Stomach (tissue), 9 donors: ENCODE data around the gene EPHB1. TPM values are rescaled to one million over a fixed set of nuclear protein-coding genes. Genes with fewer than 3 reads are reported as not detected.
"Not testable (repeated sequence)": the region's sequence is repeated elsewhere in the genome, so short reads cannot be mapped to it uniquely, and the experiment has no call there.

Experiments used
- DNase-seq, 2 donors: peaks; one replicate each; pipeline versions ENCODE4 v3.0.0 to v3.0.0-alpha.2; 2013 to 2019
- H3K27ac ChIP-seq, 5 donors: fragments of 200-600 bp in 4 of 5; sonication (generic) in 4 of 5; one replicate each; pipeline ENCODE4 v1.5.1; 2013 to 2019; ENCODE audit warnings: mild to moderate bottlenecking in 1 of 5, moderate library complexity in 1 of 5
- H3K27me3 ChIP-seq, 3 donors: fragments of 200-600 bp; sonication (generic); one replicate each; pipeline ENCODE4 v1.5.1; 2017 to 2019; ENCODE audit warnings: mixed run types in 1 of 3
- H3K36me3 ChIP-seq, 4 donors: fragments of 200-600 bp; sonication (generic); 1 replicate in 3 of 4; 2 replicates in 1 of 4; pipeline ENCODE4 v1.5.1; 2016 to 2019
- H3K4me1 ChIP-seq, 4 donors: fragments of 200-600 bp; sonication (generic); one replicate each; pipeline ENCODE4 v1.5.1; 2016 to 2019
- H3K4me3 ChIP-seq, 4 donors: fragments of 200-600 bp; sonication (generic) in 3 of 4; one replicate each; pipeline ENCODE4 v1.5.1; 2016 to 2019; ENCODE audit warnings: mild to moderate bottlenecking in 1 of 4
- H3K9me3 ChIP-seq, 4 donors: fragments of 200-600 bp; sonication (generic); one replicate each; pipeline ENCODE4 v1.5.1; 2016 to 2019
- CTCF ChIP-seq, 7 experiments: fragments of 450-650 bp in 4 of 7; fragments of 200-600 bp in 3 of 7; sonication (generic) in 3 of 7; IDR thresholded peaks; one replicate each; pipeline ENCODE4 v1.5.1; 2016 to 2019; ENCODE audit warnings: antibody characterized with exemption in 7 of 7, control low read depth in 2 of 7, mild to moderate bottlenecking in 1 of 7
- EP300 ChIP-seq: sonication (generic); formaldehyde crosslinking; IDR thresholded peaks from one replicate; pipeline ENCODE4 v1.6.1; 2017; ENCODE audit warnings: antibody characterized with exemption
- POLR2A ChIP-seq, 4 donors: fragments of 450-650 bp; IDR thresholded peaks; one replicate each; pipeline ENCODE4 v1.6.1; 2016; ENCODE audit warnings: antibody characterized with exemption in 4 of 4, control low read depth in 2 of 4, mild to moderate bottlenecking in 1 of 4, moderate library complexity in 1 of 4
- POLR2AphosphoS5 ChIP-seq, 3 donors: sonication (generic); formaldehyde crosslinking; IDR thresholded peaks; one replicate each; pipeline ENCODE4 v1.6.1; 2016; ENCODE audit warnings: antibody characterized with exemption in 3 of 3
- WGBS, 5 donors: extraction: QIAGEN DNeasy Blood & Tissue Kit in 3 of 5; methylation state at CpG; one replicate each; pipeline versions ENCODE4 v1.1.5 to v1.1.7; 2013 to 2018; 5-methylcytosine and 5-hydroxymethylcytosine counted together
- intact Hi-C: fragments of 100-400 bp; cut with DNase I; formaldehyde crosslinking; loops from one replicate; pipeline ENCODE4 v1.15.1; 2023; ENCODE audit warnings: low total_unique reads
- polyA plus RNA-seq, 3 donors: library from polyadenylated mRNA; stranded (reverse); fragments of 200-250 nt; gene quantifications; one replicate each; pipeline ENCODE4 v1.2.3, GENCODE V29; 2013
- total RNA-seq, 5 donors: library from RNA; depleted of rRNA; stranded (reverse); fragments of >200 nt; gene quantifications; one replicate each; pipeline versions ENCODE4 v1.1.0 to v1.2.3, GENCODE V29; 2014 to 2016
- donor health status: healthy with polysubstance abuse.
- donor health status: Bipolar disorder and iron deficiency.
- donor health status: healthy.

Gene EPHB1
- total and polyA plus RNA-seq, 8 donors, result 0.13 to 2.3 (median 1.0) TPM; not detected in 4

- peaks cover 0 to 13% (median 3%) of the 10 kb centered on the region in 4 donors for H3K4me1 ChIP-seq
- H3K9me3 ChIP-seq, result no peaks in the 10 kb centered on the region
- no peak overlapping the region for H3K27ac ChIP-seq
- H3K4me3 ChIP-seq, result no peak overlapping the region
- intact Hi-C loops, result no loop called here
- DNase-seq, result no peak
- no peaks in the 10 kb centered on the region for H3K36me3 ChIP-seq
- 35 to 50% (median 41%) methylated on average over 2 of the region's 2 CpGs for WGBS, 5 donors
- no peaks in the 10 kb centered on the region for H3K27me3 ChIP-seq
- no peak for TF ChIP-seq POLR2A (IDR thresholded peaks at IDR 0.05)
- TF ChIP-seq CTCF (IDR thresholded peaks at IDR 0.05), result no peak
- no peak for TF ChIP-seq POLR2AphosphoS5 (IDR thresholded peaks at IDR 0.05)
- no peak for TF ChIP-seq EP300
Observed at GRCh38 chr3:135231737-135232136, 436.7 kb downstream of the EPHB1 start.

DNA sequence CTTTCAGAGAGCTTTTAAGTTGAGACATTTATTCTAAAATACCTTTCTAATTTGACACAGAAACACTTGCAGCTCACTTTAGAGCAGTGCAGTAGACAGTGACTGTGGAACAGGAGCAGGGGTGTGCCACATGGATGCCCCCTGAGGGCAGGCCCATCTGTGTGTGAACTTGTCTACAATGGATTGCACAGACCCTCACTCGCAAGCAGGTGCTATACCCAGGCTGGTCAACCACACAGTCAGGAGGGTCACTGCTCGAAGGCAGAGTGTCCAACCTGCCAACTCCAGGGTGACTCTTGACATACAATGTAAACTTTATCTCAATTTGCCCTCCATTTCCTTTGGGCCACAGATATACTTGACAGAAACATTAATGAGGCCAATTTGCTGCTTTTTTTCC is 437.2 kb downstream of the EPHB1 start:
- Histone ChIP-seq H3K27me3 (no peaks in the 10 kb centered on the region), H3K27ac (no peak overlapping the region), H3K36me3 (no peaks in the 10 kb centered on the region), H3K9me3 (no peaks in the 10 kb centered on the region), H3K4me1 (peaks cover 0 to 13% (median 3%) of the 10 kb centered on the region in 4 donors), H3K4me3 (no peak overlapping the region)
- 76 to 97% (median 87%) methylated on average over 2 of the region's 2 CpGs for WGBS, 5 donors
- TF ChIP-seq POLR2AphosphoS5 (IDR thresholded peaks at IDR 0.05) (no peak), CTCF (IDR thresholded peaks at IDR 0.05) (no peak), POLR2A (IDR thresholded peaks at IDR 0.05) (no peak), EP300 (no peak)
- intact Hi-C loops, result no loop called here
- DNase-seq, result no peak

GRCh38 chr3:135233476-135233875 is 438.4 kb downstream of the EPHB1 start:
- H3K9me3 ChIP-seq, H3K36me3 ChIP-seq, intact Hi-C loops, H3K4me3 ChIP-seq, DNase-seq, H3K27me3 ChIP-seq, H3K27ac ChIP-seq: not testable (repeated sequence)
- peaks cover 0 to 13% (median 3%) of the 10 kb centered on the region in 4 donors for H3K4me1 ChIP-seq
- WGBS, 5 donors, result 83 to 94% (median 89%) methylated on average over 3 of the region's 3 CpGs

GRCh38 chr3:135235541-135235940 is 440.5 kb downstream of the EPHB1 start:
- no peaks in the 10 kb centered on the region for H3K4me1 ChIP-seq
- peaks cover 0 to 3% (median 0%) of the 10 kb centered on the region in 3 donors for H3K27me3 ChIP-seq
- no peak for TF ChIP-seq EP300
- TF ChIP-seq POLR2AphosphoS5 (IDR thresholded peaks at IDR 0.05), result no peak
- TF ChIP-seq CTCF (IDR thresholded peaks at IDR 0.05), result no peak
- TF ChIP-seq POLR2A (IDR thresholded peaks at IDR 0.05), result no peak
- 69 to 91% (median 86%) methylated on average over 5 of the region's 5 CpGs for WGBS, 5 donors
- H3K4me3 ChIP-seq, result no peak overlapping the region
- intact Hi-C loops, result no loop called here
- no peak for DNase-seq
- H3K36me3 ChIP-seq, result no peaks in the 10 kb centered on the region
- no peak overlapping the region for H3K27ac ChIP-seq
- H3K9me3 ChIP-seq, result no peaks in the 10 kb centered on the region

DNA sequence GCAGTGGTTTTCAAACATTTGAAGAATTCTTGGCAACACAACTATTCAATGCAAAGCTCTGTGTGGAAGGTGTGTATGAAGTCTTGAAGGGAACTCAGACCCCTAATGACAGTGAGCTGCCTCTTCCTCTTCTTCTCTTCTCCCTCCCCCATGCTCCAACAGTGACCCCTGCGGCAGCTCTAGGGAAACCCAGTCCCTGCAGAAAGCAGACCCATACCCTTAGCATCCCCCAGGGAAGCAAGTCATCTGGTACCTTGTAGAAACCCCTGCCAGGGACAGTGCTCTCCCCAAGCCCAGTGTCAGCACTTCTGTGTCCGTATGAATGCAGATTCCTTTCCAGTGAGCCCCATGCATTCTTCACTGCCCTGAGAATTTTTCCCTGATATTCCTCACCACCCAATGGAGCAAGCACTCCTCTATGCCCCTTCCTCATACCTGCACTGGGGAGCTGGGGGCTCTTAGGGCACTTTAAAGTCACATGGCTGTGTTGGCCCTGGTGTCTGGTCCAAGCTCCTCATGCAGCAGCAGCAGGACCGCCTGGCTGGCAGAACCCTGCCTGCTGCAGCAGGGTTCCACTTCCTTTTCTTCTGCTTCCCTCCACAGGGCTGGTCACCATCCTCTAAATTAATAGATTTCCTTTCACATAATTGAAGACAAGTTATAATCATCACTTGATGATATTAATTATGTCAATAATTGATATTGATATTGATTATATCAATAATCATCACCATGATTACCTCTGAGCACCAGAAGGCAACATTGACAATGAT is 442.5 kb downstream of the EPHB1 start:
- Histone ChIP-seq H3K4me3 (no peak overlapping the region), H3K27ac (no peak overlapping the region), H3K36me3 (no peaks in the 10 kb centered on the region), H3K9me3 (no peaks in the 10 kb centered on the region), H3K4me1 (no peaks in the 10 kb centered on the region), H3K27me3 (peaks cover 0 to 3% (median 0%) of the 10 kb centered on the region in 3 donors)
- intact Hi-C loops, result no loop called here
- no peak for DNase-seq
- no peak for TF ChIP-seq EP300
- WGBS, 5 donors, result 52 to 67% (median 57%) methylated on average over 3 of the region's 3 CpGs
